BE2C (cell line): ENCODE measurements around the gene NRROS.
A peak's percentile ranks its signal among the peaks of the same experiment; 100 is the strongest.

Source experiments
- DNase-seq: peaks from one replicate; pipeline ENCODE4 v3.0.0-alpha.2; 2020
- H3K27me3 ChIP-seq: fragments of 250-450 bp; sonication (Bioruptor Pico); 2 replicates; pipeline ENCODE4 v1.5.1; 2020; ENCODE audit warnings: mild to moderate bottlenecking
- H3K36me3 ChIP-seq: fragments of 250-450 bp; sonication (Bioruptor Pico); 2 replicates; pipeline ENCODE4 v1.5.1; 2020; ENCODE audit warnings: mild to moderate bottlenecking
- H3K4me1 ChIP-seq: fragments of 250-450 bp; sonication (Bioruptor Pico); 2 replicates; pipeline ENCODE4 v1.5.1; 2020
- H3K4me3 ChIP-seq: 2 replicates; pipeline ENCODE4 v1.5.1; 2011; ENCODE audit warnings: low read depth, low read length
- H3K9me3 ChIP-seq: fragments of 250-450 bp; sonication (Bioruptor Pico); 2 replicates; pipeline ENCODE4 v1.5.1; 2020
- TF ChIP-seq, protein P1 (sequence below): IDR thresholded peaks from 2 replicates; pipeline ENCODE4 v1.5.1; 2012; ENCODE audit warnings: mild to moderate bottlenecking, low read depth, low read length

Gene NRROS

DNA sequence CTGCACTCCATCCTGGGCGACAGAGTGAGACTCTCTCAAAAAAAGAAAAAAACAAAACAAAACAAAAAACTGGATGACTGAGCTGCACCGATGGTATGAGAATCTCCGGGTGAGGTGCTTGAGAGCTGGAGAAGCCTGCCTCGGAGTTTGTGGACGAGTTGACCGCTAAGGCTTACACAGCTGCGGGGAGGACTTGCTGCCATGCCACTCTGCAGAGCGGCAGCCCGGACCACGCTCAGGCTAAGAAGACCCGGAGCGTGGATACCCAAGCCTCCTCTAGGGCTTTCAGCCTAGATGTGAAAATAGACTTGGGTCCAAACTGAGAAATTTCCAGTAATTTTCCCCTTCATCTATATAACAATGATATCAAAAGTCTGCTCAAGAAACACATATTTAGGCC is 16.0 kb downstream of the NRROS start:
- Histone ChIP-seq H3K27me3 (no peaks in the 10 kb centered on the region), H3K4me3 (no peak overlapping the region), H3K36me3 (no peaks in the 10 kb centered on the region), H3K9me3 (no peaks in the 10 kb centered on the region), H3K4me1 (peaks cover 7% of the 10 kb centered on the region)
- TF ChIP-seq, protein P1, sequence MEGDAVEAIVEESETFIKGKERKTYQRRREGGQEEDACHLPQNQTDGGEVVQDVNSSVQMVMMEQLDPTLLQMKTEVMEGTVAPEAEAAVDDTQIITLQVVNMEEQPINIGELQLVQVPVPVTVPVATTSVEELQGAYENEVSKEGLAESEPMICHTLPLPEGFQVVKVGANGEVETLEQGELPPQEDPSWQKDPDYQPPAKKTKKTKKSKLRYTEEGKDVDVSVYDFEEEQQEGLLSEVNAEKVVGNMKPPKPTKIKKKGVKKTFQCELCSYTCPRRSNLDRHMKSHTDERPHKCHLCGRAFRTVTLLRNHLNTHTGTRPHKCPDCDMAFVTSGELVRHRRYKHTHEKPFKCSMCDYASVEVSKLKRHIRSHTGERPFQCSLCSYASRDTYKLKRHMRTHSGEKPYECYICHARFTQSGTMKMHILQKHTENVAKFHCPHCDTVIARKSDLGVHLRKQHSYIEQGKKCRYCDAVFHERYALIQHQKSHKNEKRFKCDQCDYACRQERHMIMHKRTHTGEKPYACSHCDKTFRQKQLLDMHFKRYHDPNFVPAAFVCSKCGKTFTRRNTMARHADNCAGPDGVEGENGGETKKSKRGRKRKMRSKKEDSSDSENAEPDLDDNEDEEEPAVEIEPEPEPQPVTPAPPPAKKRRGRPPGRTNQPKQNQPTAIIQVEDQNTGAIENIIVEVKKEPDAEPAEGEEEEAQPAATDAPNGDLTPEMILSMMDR = no peak
- no peak for DNase-seq

DNA sequence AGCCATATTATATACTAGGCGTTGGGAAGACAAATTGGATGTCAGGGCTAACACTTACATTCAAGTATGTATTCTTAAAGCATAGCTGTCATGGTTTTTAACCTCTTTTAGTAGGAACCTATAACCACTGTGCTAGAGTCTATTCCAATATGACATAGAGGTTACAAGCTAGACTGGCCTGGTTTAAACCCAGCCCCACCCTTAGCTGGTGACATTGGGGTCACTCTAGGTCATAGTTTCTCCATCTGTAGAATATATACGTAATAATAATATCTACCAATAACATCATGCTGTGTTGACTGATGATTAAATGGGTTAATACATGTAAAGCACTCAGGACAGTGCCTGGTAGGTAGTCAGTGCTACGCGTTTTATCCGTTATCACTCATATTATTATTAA is 16.7 kb downstream of the NRROS start:
- Histone ChIP-seq H3K36me3 (no peaks in the 10 kb centered on the region), H3K4me1 (peaks cover 4% of the 10 kb centered on the region), H3K27me3 (no peaks in the 10 kb centered on the region), H3K9me3 (no peaks in the 10 kb centered on the region), H3K4me3 (no peak overlapping the region)
- TF ChIP-seq, protein P1 = no peak
- DNase-seq = no peak

DNA sequence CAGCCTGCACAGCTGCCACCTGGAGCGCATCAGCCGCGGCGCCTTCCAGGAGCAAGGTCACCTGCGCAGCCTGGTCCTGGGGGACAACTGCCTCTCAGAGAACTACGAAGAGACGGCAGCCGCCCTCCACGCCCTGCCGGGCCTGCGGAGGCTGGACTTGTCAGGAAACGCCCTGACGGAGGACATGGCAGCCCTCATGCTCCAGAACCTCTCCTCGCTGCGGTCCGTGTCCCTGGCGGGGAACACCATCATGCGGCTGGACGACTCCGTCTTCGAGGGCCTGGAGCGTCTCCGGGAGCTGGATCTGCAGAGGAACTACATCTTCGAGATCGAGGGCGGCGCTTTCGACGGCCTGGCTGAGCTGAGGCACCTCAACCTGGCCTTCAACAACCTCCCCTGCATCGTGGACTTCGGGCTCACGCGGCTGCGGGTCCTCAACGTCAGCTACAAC is 20.4 kb downstream of the NRROS start:
- Histone ChIP-seq H3K4me1 (peaks cover 12% of the 10 kb centered on the region), H3K9me3 (no peaks in the 10 kb centered on the region), H3K36me3 (no peaks in the 10 kb centered on the region), H3K27me3 (no peaks in the 10 kb centered on the region), H3K4me3 (no peak overlapping the region)
- no peak for DNase-seq
- TF ChIP-seq, protein P1 = no peak

DNA sequence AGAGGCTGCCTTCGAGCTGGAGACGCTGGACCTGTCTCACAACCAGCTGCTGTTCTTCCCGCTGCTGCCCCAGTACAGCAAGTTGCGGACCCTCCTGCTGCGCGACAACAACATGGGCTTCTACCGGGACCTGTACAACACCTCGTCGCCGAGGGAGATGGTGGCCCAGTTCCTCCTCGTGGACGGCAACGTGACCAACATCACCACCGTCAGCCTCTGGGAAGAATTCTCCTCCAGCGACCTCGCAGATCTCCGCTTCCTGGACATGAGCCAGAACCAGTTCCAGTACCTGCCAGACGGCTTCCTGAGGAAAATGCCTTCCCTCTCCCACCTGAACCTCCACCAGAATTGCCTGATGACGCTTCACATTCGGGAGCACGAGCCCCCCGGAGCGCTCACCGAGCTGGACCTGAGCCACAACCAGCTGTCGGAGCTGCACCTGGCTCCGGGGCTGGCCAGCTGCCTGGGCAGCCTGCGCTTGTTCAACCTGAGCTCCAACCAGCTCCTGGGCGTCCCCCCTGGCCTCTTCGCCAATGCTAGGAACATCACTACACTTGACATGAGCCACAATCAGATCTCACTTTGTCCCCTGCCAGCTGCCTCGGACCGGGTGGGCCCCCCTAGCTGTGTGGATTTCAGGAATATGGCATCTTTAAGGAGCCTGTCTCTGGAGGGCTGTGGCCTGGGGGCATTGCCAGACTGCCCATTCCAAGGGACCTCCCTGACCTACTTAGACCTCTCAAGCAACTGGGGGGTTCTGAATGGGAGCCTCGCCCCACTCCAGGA is 21.1 kb downstream of the NRROS start:
- H3K4me3 ChIP-seq = no peak overlapping the region
- H3K9me3 ChIP-seq = no peaks in the 10 kb centered on the region
- TF ChIP-seq, protein P1 = no peak
- no peaks in the 10 kb centered on the region for H3K36me3 ChIP-seq
- H3K4me1 ChIP-seq = peaks cover 12% of the 10 kb centered on the region
- no peaks in the 10 kb centered on the region for H3K27me3 ChIP-seq
- no peak for DNase-seq

DNA sequence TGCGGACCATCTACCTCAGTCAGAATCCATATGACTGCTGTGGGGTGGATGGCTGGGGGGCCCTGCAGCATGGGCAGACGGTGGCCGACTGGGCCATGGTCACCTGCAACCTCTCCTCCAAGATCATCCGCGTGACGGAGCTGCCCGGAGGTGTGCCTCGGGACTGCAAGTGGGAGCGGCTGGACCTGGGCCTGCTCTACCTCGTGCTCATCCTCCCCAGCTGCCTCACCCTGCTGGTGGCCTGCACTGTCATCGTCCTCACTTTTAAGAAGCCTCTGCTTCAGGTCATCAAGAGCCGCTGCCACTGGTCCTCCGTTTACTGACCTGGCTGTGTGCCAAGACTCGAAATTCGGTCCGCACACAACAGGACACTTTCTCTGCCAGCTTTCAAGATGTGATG is 21.9 kb downstream of the NRROS start:
- no peaks in the 10 kb centered on the region for H3K27me3 ChIP-seq
- H3K4me3 ChIP-seq = no peak overlapping the region
- H3K9me3 ChIP-seq = no peaks in the 10 kb centered on the region
- H3K36me3 ChIP-seq = no peaks in the 10 kb centered on the region
- peak; percentile 33 for DNase-seq
- TF ChIP-seq, protein P1 = no peak
- H3K4me1 ChIP-seq = peaks cover 12% of the 10 kb centered on the region

DNA sequence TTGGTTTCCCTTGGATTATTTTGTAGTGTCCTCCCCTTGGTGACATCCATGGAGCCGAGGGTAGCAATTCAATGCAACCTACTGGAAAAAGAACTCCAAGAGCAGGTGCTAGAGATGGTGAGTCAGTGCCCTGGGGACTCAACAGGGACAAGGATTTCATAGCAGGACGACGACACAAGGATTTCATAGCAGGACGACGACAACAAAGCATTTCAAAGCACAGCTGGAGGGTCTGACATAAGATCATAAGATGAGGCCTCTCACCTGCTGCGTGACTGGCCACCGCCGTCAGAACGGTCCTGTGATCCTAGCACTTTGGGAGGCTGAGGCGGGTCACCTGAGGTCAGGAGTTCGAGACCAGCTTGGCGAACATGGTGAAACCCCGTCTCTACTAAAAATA is 22.5 kb downstream of the NRROS start:
- Histone ChIP-seq H3K36me3 (no peaks in the 10 kb centered on the region), H3K9me3 (no peaks in the 10 kb centered on the region)
- peak; percentile 35 for DNase-seq

More for the DNA sequence above, 22.5 kb downstream of the NRROS start:
- Histone ChIP-seq H3K4me3 (no peak overlapping the region), H3K4me1 (peaks cover 12% of the 10 kb centered on the region), H3K27me3 (no peaks in the 10 kb centered on the region)
- TF ChIP-seq, protein P1 = no peak
